ENCODE results near the gene STXBP1. TPM values are rescaled to one million over a fixed set of nuclear protein-coding genes. Genes with fewer than 3 reads are reported as not detected.
A peak's percentile ranks its signal among the peaks of the same experiment; 100 is the strongest.

STXBP1 gene
- total and polyA plus RNA-seq, 2 of the 13 experiments (the other 11 are each of a cell fraction or from before 2014, with no cell fraction given) = 2.9 TPM

GRCh38 chr9:127729522-127730256 is 117.6 kb downstream of the STXBP1 start (continued):
- TF ChIP-seq CEBPZ (IDR thresholded peaks at IDR 0.05; ENCODE audit: low read length) (no peak), THAP9 (CRISPR knock-in tag; IDR thresholded peaks at IDR 0.05; ENCODE audit: borderline replicate concordance) (no peak), ZNF672 (CRISPR knock-in tag; IDR thresholded peaks at IDR 0.05) (no peak), SMYD3 (CRISPR knock-in tag; IDR thresholded peaks at IDR 0.05) (no peak), DRAP1 (CRISPR knock-in tag; IDR thresholded peaks at IDR 0.05) (0 out of 2 replicates have a peak, but pooled peaks have one; percentile 39), ZHX1 (CRISPR knock-in tag; IDR thresholded peaks at IDR 0.05; ENCODE audit: low read depth) (no peak), MAFF (IDR thresholded peaks at IDR 0.05; ENCODE audit: low read depth, low read length) (no peak), FOXO4 (CRISPR knock-in tag; conservative IDR thresholded peaks at IDR 0.05) (no peak), TRIM22 (IDR thresholded peaks at IDR 0.05) (no peak), ZNF891 (CRISPR knock-in tag; IDR thresholded peaks at IDR 0.05) (no peak), ZFP36L1 (CRISPR knock-in tag; IDR thresholded peaks at IDR 0.05) (no peak), ASH2L (IDR thresholded peaks at IDR 0.05; ENCODE audit: insufficient read length, low read depth, low read length) (no peak), ZNF414 (CRISPR knock-in tag; IDR thresholded peaks at IDR 0.05) (no peak)

Measured in HepG2 (cell line).